HCT116 (cell line): ENCODE measurements around the gene MUC4. TPM values are rescaled to one million over a fixed set of nuclear protein-coding genes. Genes with fewer than 3 reads are reported as not detected.

Source experiments
- ATAC-seq: fragments of 200-7000 bp; cut with Tn5 transposase; 2 replicates; pipeline ENCODE4 v1.9.1; 2020; ENCODE audit warnings: mild to moderate bottlenecking, moderate library complexity
- BruUV-seq: library from RNA; stranded (reverse); fragments of 400-500 nt; replicated peaks from 2 replicates; lab custom pipeline; 2021; lab: Mats Ljungman, UMichigan
- CTCF ChIA-PET: fragments of 300-600 bp; sonication (Branson Sonifier 250); formaldehyde crosslinking; loops from one replicate; lab custom pipeline; 2021; ENCODE audit warnings: antibody characterized with exemption; lab: Charles Lee
- POLR2A ChIA-PET: fragments of 300-600, 350-600 bp; sonication (Branson Sonifier 250); formaldehyde crosslinking; loops from one replicate; lab custom pipeline; 2021; ENCODE audit warnings: antibody characterized with exemption; lab: Charles Lee
- RAD21 ChIA-PET, 2 experiments: fragments of 300-600 bp; sonication (Branson Sonifier 250); formaldehyde crosslinking; loops; one replicate each; lab custom pipeline; 2023; ENCODE audit warnings: low total read pairs in 2 of 2; ENCODE audit not compliant: uncharacterized antibody in 2 of 2, unreplicated experiment in 2 of 2, low non-redundant PET in 1 of 2; lab: Charles Lee
- DNase-seq: peaks from one replicate; pipeline ENCODE4 v3.0.0-alpha.2; 2010; ENCODE audit warnings: low read depth, low spot score
- H2AFZ ChIP-seq: fragments of 200-600 bp; shearing (Covaris generic), sonication (generic); 2 replicates; pipeline ENCODE4 v1.6.1; 2017; ENCODE audit warnings: low read depth, mixed run types, mixed read lengths, antibody characterized with exemption, low read length; ENCODE audit not compliant: poor library complexity, severe bottlenecking
- H3K27ac ChIP-seq: 2 replicates; pipeline ENCODE4 v1.5.1; 2012; ENCODE audit warnings: low read depth, low read length
- H3K27me3 ChIP-seq: fragments of 200-600 bp; sonication (generic); 2 replicates; pipeline ENCODE4 v1.6.1; 2016; ENCODE audit warnings: mixed run types, low read length, mixed read lengths; ENCODE audit not compliant: insufficient read depth
- H3K36me3 ChIP-seq, 2 experiments: fragments of 200-500 bp in 1 of 2; fragments of 200-600 bp in 1 of 2; sonication (Bioruptor generic) in 1 of 2; sonication (generic) in 1 of 2; 2 replicates each; pipeline versions ENCODE4 v1.5.1 to v1.6.1; 2014 to 2016; ENCODE audit warnings: low read length in 2 of 2, inconsistent platforms in 1 of 2, mixed read lengths in 1 of 2, mixed run types in 1 of 2; ENCODE audit not compliant: insufficient read depth in 2 of 2, control insufficient read depth in 1 of 2
- H3K4me1 ChIP-seq, 2 experiments: fragments of 200-600 bp in 1 of 2; sonication (generic) in 1 of 2; 2 replicates each; pipeline versions ENCODE4 v1.5.1 to v1.6.1; 2012 to 2017; ENCODE audit warnings: low read length in 2 of 2, inconsistent platforms in 1 of 2, mild to moderate bottlenecking in 1 of 2, mixed read lengths in 1 of 2, mixed run types in 1 of 2, moderate library complexity in 1 of 2; ENCODE audit not compliant: insufficient read depth in 2 of 2, control insufficient read depth in 1 of 2
- H3K4me2 ChIP-seq: fragments of 200-600 bp; sonication (generic); 2 replicates; pipeline ENCODE4 v1.6.1; 2017; ENCODE audit warnings: mixed run types, low read length, mixed read lengths
- H3K4me3 ChIP-seq, 2 experiments: fragments of 200-600 bp in 1 of 2; sonication (generic) in 1 of 2; replicated peaks in 1 of 2; 2 replicates each; pipeline ENCODE4 v1.5.1; 2011 to 2016; ENCODE audit warnings: low read length in 2 of 2, control low read depth in 1 of 2, low read depth in 1 of 2, mild to moderate bottlenecking in 1 of 2, mixed read lengths in 1 of 2, mixed run types in 1 of 2
- H3K79me2 ChIP-seq: fragments of 200-600 bp; sonication (generic); 2 replicates; pipeline ENCODE4 v1.6.1; 2017; ENCODE audit warnings: mild to moderate bottlenecking, mixed run types, low read length, moderate library complexity, mixed read lengths; ENCODE audit not compliant: insufficient read depth
- H3K9ac ChIP-seq: fragments of 200-600 bp; sonication (generic); 2 replicates; pipeline ENCODE4 v1.6.1; 2016; ENCODE audit warnings: low read length, mixed read lengths
- H3K9me2 ChIP-seq: fragments of 200-600 bp; sonication (generic), shearing (Covaris generic); 2 replicates; pipeline ENCODE4 v1.6.1; 2017; ENCODE audit warnings: mixed run types, mild to moderate bottlenecking, moderate library complexity; ENCODE audit not compliant: insufficient read depth
- H3K9me3 ChIP-seq, 2 experiments: fragments of 200-500 bp in 1 of 2; fragments of 200-600 bp in 1 of 2; sonication (Bioruptor generic) in 1 of 2; sonication (generic) in 1 of 2; 2 replicates each; pipeline ENCODE4 v1.6.1; 2014 to 2017; ENCODE audit warnings: low read length in 2 of 2, mixed read lengths in 2 of 2, inconsistent platforms in 1 of 2, low read depth in 1 of 2, mild to moderate bottlenecking in 1 of 2, mixed run types in 1 of 2, moderate library complexity in 1 of 2; ENCODE audit not compliant: control insufficient read depth in 1 of 2, insufficient read depth in 1 of 2
- H4K20me1 ChIP-seq: fragments of 200-600 bp; sonication (generic), shearing (Covaris generic); 2 replicates; pipeline ENCODE4 v1.6.1; 2017; ENCODE audit warnings: mixed run types, mild to moderate bottlenecking, moderate library complexity; ENCODE audit not compliant: insufficient read depth
- CBX3 ChIP-seq: IDR thresholded peaks from 2 replicates; pipeline ENCODE4 v1.6.1; 2012; ENCODE audit warnings: low read depth
- CEBPB ChIP-seq: IDR thresholded peaks from 2 replicates; pipeline ENCODE4 v1.6.1; 2012; ENCODE audit warnings: low read depth
- EGR1 ChIP-seq: IDR thresholded peaks from 2 replicates; pipeline ENCODE4 v1.6.1; 2012; ENCODE audit warnings: low read depth
- ELF1 ChIP-seq: IDR thresholded peaks from 2 replicates; pipeline ENCODE4 v1.6.1; 2012; ENCODE audit warnings: low read depth, borderline replicate concordance
- EZH2 ChIP-seq: fragments of 200-600 bp; sonication (generic); IDR thresholded peaks from 2 replicates; pipeline ENCODE4 v1.6.1; 2017; ENCODE audit warnings: antibody characterized with exemption, mixed run types
- EZH2phosphoT487 ChIP-seq: fragments of 200-600 bp; IDR thresholded peaks from 2 replicates; pipeline ENCODE4 v1.6.1; 2018; ENCODE audit warnings: antibody characterized with exemption, borderline replicate concordance
- FOSL1 ChIP-seq: IDR thresholded peaks from 2 replicates; pipeline ENCODE4 v1.6.1; 2012; ENCODE audit warnings: low read depth
- POLR2A ChIP-seq: IDR thresholded peaks from 2 replicates; pipeline ENCODE4 v1.7.0; 2011; ENCODE audit warnings: borderline replicate concordance; ENCODE audit not compliant: insufficient read depth, insufficient read length; ENCODE audit errors: extremely low read depth
- POLR2AphosphoS5 ChIP-seq: IDR thresholded peaks from 2 replicates; pipeline ENCODE4 v1.6.1; 2011; ENCODE audit warnings: mild to moderate bottlenecking, low read depth, low read length, moderate library complexity
- RAD21 ChIP-seq: IDR thresholded peaks from 2 replicates; pipeline ENCODE4 v1.6.1; 2012; ENCODE audit warnings: low read depth, mild to moderate bottlenecking
- SIN3A ChIP-seq: IDR thresholded peaks from 2 replicates; pipeline ENCODE4 v1.6.1; 2012; ENCODE audit warnings: low read depth
- SP1 ChIP-seq: IDR thresholded peaks from 2 replicates; pipeline ENCODE4 v1.6.1; 2012; ENCODE audit warnings: low read depth
- SRF ChIP-seq: IDR thresholded peaks from 2 replicates; pipeline ENCODE4 v1.6.1; 2012; ENCODE audit warnings: low read depth
- TCF7L2 ChIP-seq: IDR thresholded peaks from 2 replicates; pipeline ENCODE4 v1.7.0; 2011; ENCODE audit warnings: borderline replicate concordance, inconsistent platforms; ENCODE audit not compliant: insufficient read depth, insufficient read length; ENCODE audit errors: extremely low read depth
- YY1 ChIP-seq: IDR thresholded peaks from 2 replicates; pipeline ENCODE4 v1.6.1; 2011; ENCODE audit warnings: low read length, low read depth, moderate library complexity, mild to moderate bottlenecking; ENCODE audit not compliant: insufficient replicate concordance; ENCODE audit errors: extremely low read depth
- intact Hi-C: fragments of 100-400 bp; cut with micrococcal nuclease; formaldehyde crosslinking; loops from 2 replicates; pipeline ENCODE4 v1.10.0; 2022
- total RNA-seq: library from RNA; stranded (reverse); gene quantifications from one replicate; pipeline ENCODE4 v1.2.1, GENCODE V29; 2021; ENCODE audit not compliant: unreplicated experiment
- TF ChIP-seq, protein P1 (sequence below): IDR thresholded peaks from 2 replicates; pipeline ENCODE4 v1.6.1; 2011; ENCODE audit warnings: mild to moderate bottlenecking, low read length, moderate library complexity; ENCODE audit not compliant: insufficient replicate concordance; ENCODE audit errors: extremely low read depth
- TF ChIP-seq, protein P2 (sequence below): IDR thresholded peaks from 2 replicates; pipeline ENCODE4 v1.6.1; 2012
- TF ChIP-seq, protein P3 (sequence below): IDR thresholded peaks from 2 replicates; pipeline ENCODE4 v1.6.1; 2012

The MUC4 gene
- total RNA-seq, 1 experiment from 2014 or later, result 0.64 TPM

DNA sequence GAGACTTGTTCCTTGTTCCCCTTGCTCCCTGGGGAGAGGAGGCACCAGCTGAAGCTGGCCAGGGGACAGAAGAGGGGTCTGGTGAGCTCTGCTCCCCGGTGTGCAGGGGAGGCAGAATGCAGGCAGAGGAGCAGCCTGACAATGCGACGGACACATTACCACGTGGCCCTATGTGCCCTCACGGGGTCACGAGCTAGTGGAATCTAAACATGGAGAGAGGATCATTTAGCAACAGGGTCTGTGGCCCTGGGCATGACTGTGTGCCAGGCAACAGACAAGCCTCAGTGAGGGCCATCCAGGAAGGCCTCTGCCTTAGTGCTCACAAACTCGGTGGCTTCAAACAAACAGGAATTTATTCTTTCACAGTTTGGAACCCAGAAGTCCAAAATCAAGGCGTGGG is 8.5 kb upstream of the MUC4 start:
- TF ChIP-seq SIN3A, result no peak
- Histone ChIP-seq H3K9ac (no peak overlapping the region), H3K4me2 (no peak overlapping the region), H3K9me3 (no peaks in the 10 kb centered on the region), H3K79me2 (no peaks in the 10 kb centered on the region), H2AFZ (no peak overlapping the region), H3K36me3 (no peaks in the 10 kb centered on the region), H3K27ac (no peak overlapping the region), H3K27me3 (no peaks in the 10 kb centered on the region), H3K4me3 (no peak overlapping the region), H4K20me1 (no peaks in the 10 kb centered on the region), H3K9me2 (no peaks in the 10 kb centered on the region), H3K4me1 (peaks cover 6 to 21% of the 10 kb centered on the region in 2 experiments)
- ChIA-PET RAD21 (no interaction called here), POLR2A (no interaction called here), CTCF (no interaction called here)
- DNase-seq (no peak), ATAC-seq (no peak)
- intact Hi-C loops, result no loop called here
- BruUV-seq, result no TSS peak

DNA sequence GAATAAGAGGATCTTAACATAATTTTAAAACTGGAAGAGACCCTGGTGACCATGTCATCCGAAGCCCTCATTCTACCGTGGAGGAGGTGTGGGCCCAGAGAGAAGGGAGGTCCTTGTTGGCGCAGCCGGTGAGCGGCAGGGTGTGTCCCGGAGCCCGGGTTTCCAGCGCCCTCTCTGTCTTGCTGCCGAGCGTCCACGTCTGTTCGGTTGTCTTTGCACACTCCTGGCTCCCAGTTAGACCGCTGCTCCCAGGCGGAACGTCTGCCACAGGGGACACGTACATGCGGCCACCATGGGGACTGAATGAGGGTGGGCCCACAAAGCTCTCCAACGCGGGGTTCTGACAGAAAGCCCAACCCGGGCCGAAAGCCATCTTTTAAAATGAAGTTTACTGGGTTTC is 6.6 kb upstream of the MUC4 start:
- DNase-seq (no peak), ATAC-seq (no peak)
- Histone ChIP-seq H2AFZ (no peak overlapping the region), H3K9me3 (no peaks in the 10 kb centered on the region), H4K20me1 (no peaks in the 10 kb centered on the region), H3K9ac (no peak overlapping the region), H3K27me3 (no peaks in the 10 kb centered on the region), H3K27ac (no peak overlapping the region), H3K4me3 (no peak overlapping the region), H3K79me2 (no peaks in the 10 kb centered on the region), H3K9me2 (no peaks in the 10 kb centered on the region), H3K36me3 (no peaks in the 10 kb centered on the region), H3K4me1 (peaks cover 7 to 22% of the 10 kb centered on the region in 2 experiments), H3K4me2 (no peak overlapping the region)
- TF ChIP-seq SRF, result no peak
- TF ChIP-seq SP1, result no peak
- TF ChIP-seq EGR1, result no peak
- no peak for TF ChIP-seq YY1
- no peak for TF ChIP-seq FOSL1
- TF ChIP-seq SIN3A, result no peak
- TF ChIP-seq EZH2phosphoT487, result no peak
- no peak for TF ChIP-seq POLR2AphosphoS5
- TF ChIP-seq CBX3, result no peak
- no peak for TF ChIP-seq EZH2
- TF ChIP-seq, protein P1, sequence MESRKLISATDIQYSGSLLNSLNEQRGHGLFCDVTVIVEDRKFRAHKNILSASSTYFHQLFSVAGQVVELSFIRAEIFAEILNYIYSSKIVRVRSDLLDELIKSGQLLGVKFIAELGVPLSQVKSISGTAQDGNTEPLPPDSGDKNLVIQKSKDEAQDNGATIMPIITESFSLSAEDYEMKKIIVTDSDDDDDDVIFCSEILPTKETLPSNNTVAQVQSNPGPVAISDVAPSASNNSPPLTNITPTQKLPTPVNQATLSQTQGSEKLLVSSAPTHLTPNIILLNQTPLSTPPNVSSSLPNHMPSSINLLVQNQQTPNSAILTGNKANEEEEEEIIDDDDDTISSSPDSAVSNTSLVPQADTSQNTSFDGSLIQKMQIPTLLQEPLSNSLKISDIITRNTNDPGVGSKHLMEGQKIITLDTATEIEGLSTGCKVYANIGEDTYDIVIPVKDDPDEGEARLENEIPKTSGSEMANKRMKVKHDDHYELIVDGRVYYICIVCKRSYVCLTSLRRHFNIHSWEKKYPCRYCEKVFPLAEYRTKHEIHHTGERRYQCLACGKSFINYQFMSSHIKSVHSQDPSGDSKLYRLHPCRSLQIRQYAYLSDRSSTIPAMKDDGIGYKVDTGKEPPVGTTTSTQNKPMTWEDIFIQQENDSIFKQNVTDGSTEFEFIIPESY, result no peak
- no peak for TF ChIP-seq TCF7L2
- no peak for TF ChIP-seq POLR2A
- TF ChIP-seq CEBPB, result no peak
- TF ChIP-seq ELF1, result no peak
- TF ChIP-seq RAD21, result no peak
- TF ChIP-seq, protein P2, sequence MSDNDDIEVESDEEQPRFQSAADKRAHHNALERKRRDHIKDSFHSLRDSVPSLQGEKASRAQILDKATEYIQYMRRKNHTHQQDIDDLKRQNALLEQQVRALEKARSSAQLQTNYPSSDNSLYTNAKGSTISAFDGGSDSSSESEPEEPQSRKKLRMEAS, result no peak
- TF ChIP-seq, protein P3, sequence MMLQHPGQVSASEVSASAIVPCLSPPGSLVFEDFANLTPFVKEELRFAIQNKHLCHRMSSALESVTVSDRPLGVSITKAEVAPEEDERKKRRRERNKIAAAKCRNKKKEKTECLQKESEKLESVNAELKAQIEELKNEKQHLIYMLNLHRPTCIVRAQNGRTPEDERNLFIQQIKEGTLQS, result no peak
- no TSS peak for BruUV-seq
- ChIA-PET POLR2A (no interaction called here), CTCF (no interaction called here), RAD21 (no interaction called here)
- intact Hi-C loops, result no loop called here
